Uterus (tissue), 4 donors: ENCODE data around the gene HAGH. TPM values are rescaled to one million over a fixed set of nuclear protein-coding genes. Genes with fewer than 3 reads are reported as not detected.

ENCODE experiments used
- DNase-seq, 2 donors: peaks; one replicate each; pipeline ENCODE4 v3.0.0-alpha.2; 2019 to 2020
- H3K27ac ChIP-seq, 2 donors: fragments of 200-600 bp; sonication (generic); 1 replicate in 1 of 2; 2 replicates in 1 of 2; pipeline ENCODE4 v1.5.1; 2016 to 2018
- H3K27me3 ChIP-seq, 2 donors: fragments of 200-600 bp; sonication (generic); one replicate each; pipeline ENCODE4 v1.5.1; 2018 to 2019; ENCODE audit warnings: control low read depth in 1 of 2
- H3K36me3 ChIP-seq, 2 donors: fragments of 200-600 bp; sonication (generic); one replicate each; pipeline ENCODE4 v1.5.1; 2019; ENCODE audit warnings: control low read depth in 1 of 2
- H3K4me1 ChIP-seq, 2 donors: fragments of 200-600 bp; sonication (generic); one replicate each; pipeline ENCODE4 v1.5.1; 2018 to 2019; ENCODE audit warnings: control low read depth in 1 of 2
- H3K4me3 ChIP-seq, 2 donors: fragments of 200-600 bp; sonication (generic); 1 replicate in 1 of 2; 2 replicates in 1 of 2; pipeline ENCODE4 v1.5.1; 2018 to 2019; ENCODE audit warnings: mild to moderate bottlenecking in 1 of 2
- H3K9me3 ChIP-seq, 2 donors: fragments of 200-600 bp; sonication (generic); one replicate each; pipeline ENCODE4 v1.5.1; 2019; ENCODE audit warnings: control low read depth in 1 of 2
- POLR2A ChIP-seq, 2 donors: fragments of 450-650 bp; IDR thresholded peaks; one replicate each; pipeline ENCODE4 v1.6.1; 2016; ENCODE audit warnings: antibody characterized with exemption in 2 of 2, mild to moderate bottlenecking in 1 of 2, moderate library complexity in 1 of 2
- intact Hi-C: fragments of 100-400 bp; cut with DNase I; formaldehyde crosslinking; loops from one replicate; pipeline ENCODE4 v1.15.1; 2023; ENCODE audit warnings: low total_unique reads
- total RNA-seq, 4 donors: library from RNA; depleted of rRNA in 3 of 4; stranded (reverse); fragments of >200 nt in 3 of 4; gene quantifications; one replicate each; pipeline versions ENCODE4 v1.1.0 to v1.2.4, GENCODE V29; 2014 to 2023
- TF ChIP-seq, protein P1 (sequence below), 4 experiments: fragments of 200-600 bp in 2 of 4; fragments of 450-650 bp in 2 of 4; sonication (generic) in 2 of 4; IDR thresholded peaks; one replicate each; pipeline ENCODE4 v1.5.1; 2016 to 2019; ENCODE audit warnings: antibody characterized with exemption in 4 of 4, mild to moderate bottlenecking in 2 of 4, moderate library complexity in 1 of 4
- donor health status: DM: yes; HTN: yes; CAD: no.

HAGH gene
- total RNA-seq, 4 donors from 2014 or later: 22.9 to 75.3 (median 34.0) TPM

DNA sequence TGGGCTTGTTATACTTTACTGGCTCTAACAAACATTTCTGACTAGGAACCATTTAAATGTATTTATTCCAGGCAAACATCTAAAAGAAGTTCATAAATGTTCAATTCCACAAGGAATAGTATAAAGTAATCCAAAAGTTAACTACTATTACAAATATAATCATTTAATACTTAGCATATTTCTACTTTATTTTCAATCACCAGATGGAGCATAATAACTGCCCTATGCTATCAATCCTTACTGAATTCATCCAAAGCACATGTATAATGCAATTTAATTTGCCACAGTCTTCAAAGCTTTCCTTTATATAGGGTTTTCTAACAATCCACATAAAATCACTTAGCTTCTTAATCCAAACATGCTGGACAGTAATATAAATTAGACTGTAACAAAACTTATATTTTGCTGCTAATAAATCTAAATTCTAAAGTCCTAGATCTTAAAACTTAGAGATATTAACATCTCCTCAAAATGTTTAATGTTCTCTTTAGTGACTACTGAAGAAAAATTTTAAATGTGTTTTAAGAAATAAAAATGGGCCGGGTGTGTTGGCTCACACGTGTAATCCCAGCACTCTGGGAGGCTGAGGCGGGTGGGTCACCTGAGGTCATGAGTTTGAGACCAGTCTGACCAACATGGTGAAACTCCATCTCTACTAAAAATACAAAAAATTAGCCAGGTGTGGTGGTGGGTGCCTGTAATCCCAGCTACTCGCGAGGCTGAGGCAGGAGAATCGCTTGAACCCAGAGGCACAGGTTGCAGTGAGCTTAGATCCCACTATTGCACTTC, 39.5 kb upstream of the HAGH start:
- intact Hi-C loops: no loop called here
- H3K4me1 ChIP-seq: no peaks in the 10 kb centered on the region
- H3K4me3 ChIP-seq: no peak overlapping the region
- no peak overlapping the region for H3K27ac ChIP-seq
- DNase-seq: no peak
- TF ChIP-seq, protein P1, sequence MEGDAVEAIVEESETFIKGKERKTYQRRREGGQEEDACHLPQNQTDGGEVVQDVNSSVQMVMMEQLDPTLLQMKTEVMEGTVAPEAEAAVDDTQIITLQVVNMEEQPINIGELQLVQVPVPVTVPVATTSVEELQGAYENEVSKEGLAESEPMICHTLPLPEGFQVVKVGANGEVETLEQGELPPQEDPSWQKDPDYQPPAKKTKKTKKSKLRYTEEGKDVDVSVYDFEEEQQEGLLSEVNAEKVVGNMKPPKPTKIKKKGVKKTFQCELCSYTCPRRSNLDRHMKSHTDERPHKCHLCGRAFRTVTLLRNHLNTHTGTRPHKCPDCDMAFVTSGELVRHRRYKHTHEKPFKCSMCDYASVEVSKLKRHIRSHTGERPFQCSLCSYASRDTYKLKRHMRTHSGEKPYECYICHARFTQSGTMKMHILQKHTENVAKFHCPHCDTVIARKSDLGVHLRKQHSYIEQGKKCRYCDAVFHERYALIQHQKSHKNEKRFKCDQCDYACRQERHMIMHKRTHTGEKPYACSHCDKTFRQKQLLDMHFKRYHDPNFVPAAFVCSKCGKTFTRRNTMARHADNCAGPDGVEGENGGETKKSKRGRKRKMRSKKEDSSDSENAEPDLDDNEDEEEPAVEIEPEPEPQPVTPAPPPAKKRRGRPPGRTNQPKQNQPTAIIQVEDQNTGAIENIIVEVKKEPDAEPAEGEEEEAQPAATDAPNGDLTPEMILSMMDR (IDR thresholded peaks at IDR 0.05): no peak
- no peak for TF ChIP-seq POLR2A (IDR thresholded peaks at IDR 0.05)
- no peaks in the 10 kb centered on the region for H3K36me3 ChIP-seq
- H3K27me3 ChIP-seq: no peaks in the 10 kb centered on the region
- no peaks in the 10 kb centered on the region for H3K9me3 ChIP-seq

DNA sequence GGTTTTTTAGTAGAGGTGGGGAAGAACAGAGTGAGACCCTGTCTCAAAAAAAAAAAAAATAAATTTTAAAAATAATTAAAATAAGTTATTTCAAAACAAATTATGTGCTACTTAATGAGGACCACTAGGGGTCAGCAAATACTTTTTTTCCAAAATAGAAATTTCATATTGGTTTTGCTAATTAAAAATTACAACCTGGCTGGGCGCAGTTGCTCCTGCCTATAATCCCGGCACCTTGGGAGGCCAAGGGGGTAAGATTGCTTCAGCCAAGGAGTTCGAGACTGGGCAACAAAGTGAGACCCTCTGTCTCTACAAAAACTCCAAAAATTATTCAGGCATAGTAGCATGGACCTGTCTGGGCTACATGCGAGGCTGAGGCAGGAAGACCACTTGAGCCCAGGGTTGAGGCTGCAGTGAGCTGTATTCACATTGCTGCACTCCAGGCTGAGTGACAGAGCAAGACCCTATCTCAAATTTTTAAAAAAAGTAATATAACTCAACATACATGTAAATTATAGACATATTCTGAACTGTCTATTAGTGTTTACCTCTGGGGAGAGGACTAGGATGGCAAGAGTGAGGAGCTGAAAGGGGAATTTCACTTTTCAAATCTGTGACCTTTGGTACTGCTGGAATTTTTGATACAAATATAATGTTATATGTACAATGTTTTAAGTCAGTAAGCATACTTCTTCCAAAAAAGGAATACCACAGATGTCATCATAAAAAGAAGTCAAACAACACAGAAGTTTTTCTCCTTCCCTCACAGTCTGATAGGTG, 37.2 kb upstream of the HAGH start:
- DNase-seq: no peak
- no peaks in the 10 kb centered on the region for H3K4me1 ChIP-seq
- no peak overlapping the region for H3K4me3 ChIP-seq
- no peaks in the 10 kb centered on the region for H3K36me3 ChIP-seq
- no peaks in the 10 kb centered on the region for H3K9me3 ChIP-seq
- TF ChIP-seq, protein P1 (IDR thresholded peaks at IDR 0.05): peak; percentile 31 to 52 (median 46)
- no peak for TF ChIP-seq POLR2A (IDR thresholded peaks at IDR 0.05)
- no peak overlapping the region for H3K27ac ChIP-seq
- intact Hi-C loops: loop anchor here (5.0 kb wide), 1 partner anchor 68 kb away; no protein-coding TSS in a partner anchor
- no peaks in the 10 kb centered on the region for H3K27me3 ChIP-seq

- no peak for TF ChIP-seq POLR2A (IDR thresholded peaks at IDR 0.05)
- TF ChIP-seq, protein P1 (IDR thresholded peaks at IDR 0.05): no peak
- no peak for DNase-seq
- Histone ChIP-seq H3K36me3 (no peaks in the 10 kb centered on the region), H3K9me3 (no peaks in the 10 kb centered on the region), H3K4me1 (no peaks in the 10 kb centered on the region), H3K4me3 (no peak overlapping the region), H3K27me3 (no peaks in the 10 kb centered on the region), H3K27ac (no peak overlapping the region)
- intact Hi-C loops: loop anchor here (5.0 kb wide), 1 partner anchor 70 kb away; no protein-coding TSS in a partner anchor
Observed at GRCh38 chr16:1862394-1862793, 35.8 kb upstream of the HAGH start.

- intact Hi-C loops: loop anchor here (5.0 kb wide), 1 partner anchor 71 kb away; no protein-coding TSS in a partner anchor
- DNase-seq: no peak
- no peak overlapping the region for H3K27ac ChIP-seq
- H3K36me3 ChIP-seq: no peaks in the 10 kb centered on the region
- TF ChIP-seq POLR2A (IDR thresholded peaks at IDR 0.05): no peak
- TF ChIP-seq, protein P1 (IDR thresholded peaks at IDR 0.05): no peak
- no peaks in the 10 kb centered on the region for H3K9me3 ChIP-seq
- no peaks in the 10 kb centered on the region for H3K4me1 ChIP-seq
- no peaks in the 10 kb centered on the region for H3K27me3 ChIP-seq
- no peak overlapping the region for H3K4me3 ChIP-seq
Observed at GRCh38 chr16:1861730-1862129, 35.1 kb upstream of the HAGH start.

GRCh38 chr16:1859650-1860049, 33.0 kb upstream of the HAGH start:
- no peak overlapping the region for H3K4me3 ChIP-seq
- intact Hi-C loops: loop anchor here (5.0 kb wide), 1 partner anchor 73 kb away; no protein-coding TSS in a partner anchor
- H3K4me1 ChIP-seq: no peaks in the 10 kb centered on the region
- no peaks in the 10 kb centered on the region for H3K9me3 ChIP-seq
- H3K36me3 ChIP-seq: no peaks in the 10 kb centered on the region
- DNase-seq: no peak
- TF ChIP-seq, protein P1 (IDR thresholded peaks at IDR 0.05): no peak
- no peak for TF ChIP-seq POLR2A (IDR thresholded peaks at IDR 0.05)
- H3K27ac ChIP-seq: no peak overlapping the region
- H3K27me3 ChIP-seq: no peaks in the 10 kb centered on the region
